GM21367 (cell line): ENCODE results near the gene NFATC1.
"Not testable (repeated sequence)": the region's sequence is repeated elsewhere in the genome, so short reads cannot be mapped to it uniquely, and the experiment has no call there.

ENCODE experiments used
- ATAC-seq: cut with Tn5 transposase; IDR thresholded peaks from one replicate; pipeline ENCODE4 v1.9.1; 2021; ENCODE audit not compliant: unreplicated experiment

NFATC1 gene

DNA sequence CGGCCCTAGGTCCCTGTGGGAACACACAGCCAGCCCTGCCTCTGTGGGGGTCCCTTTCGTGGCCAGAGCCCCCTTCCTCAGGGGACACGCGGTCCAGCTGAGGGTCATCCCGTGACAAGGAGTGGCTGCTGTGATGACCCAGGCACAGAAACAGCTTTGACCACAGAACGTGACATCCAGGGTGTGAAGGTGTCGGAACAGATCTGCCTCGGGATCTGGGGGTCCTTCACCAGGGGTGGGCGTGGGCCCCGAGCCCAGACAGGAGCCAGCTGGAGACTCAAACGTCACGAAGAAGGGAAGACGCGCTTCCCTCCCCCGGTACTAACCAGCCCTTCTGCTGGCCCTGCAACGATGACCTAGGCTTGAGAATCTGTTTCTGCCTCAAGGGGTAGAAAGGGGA, 75.9 kb downstream of the NFATC1 start:
- ATAC-seq, result no peak

DNA sequence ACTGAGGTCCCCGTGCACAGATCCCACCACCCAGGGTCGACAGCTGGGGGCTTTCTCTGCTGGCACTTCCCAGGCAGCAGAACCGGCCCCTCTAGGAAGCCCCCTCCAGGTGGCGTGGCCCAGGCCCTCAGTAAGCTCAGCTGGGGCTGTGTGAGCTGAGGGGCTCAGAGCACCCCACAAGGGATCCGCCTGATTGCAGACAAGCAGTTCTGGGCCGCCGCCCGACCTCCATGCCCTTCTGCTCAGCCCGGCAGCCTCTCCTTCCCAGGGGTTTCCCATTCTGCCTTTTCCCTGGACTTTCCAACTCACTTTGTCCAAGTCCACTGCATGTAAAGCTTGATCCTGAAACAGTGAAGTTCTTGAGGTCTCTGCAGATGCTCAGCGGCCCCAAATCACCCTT, 76.4 kb downstream of the NFATC1 start:
- no peak for ATAC-seq

DNA sequence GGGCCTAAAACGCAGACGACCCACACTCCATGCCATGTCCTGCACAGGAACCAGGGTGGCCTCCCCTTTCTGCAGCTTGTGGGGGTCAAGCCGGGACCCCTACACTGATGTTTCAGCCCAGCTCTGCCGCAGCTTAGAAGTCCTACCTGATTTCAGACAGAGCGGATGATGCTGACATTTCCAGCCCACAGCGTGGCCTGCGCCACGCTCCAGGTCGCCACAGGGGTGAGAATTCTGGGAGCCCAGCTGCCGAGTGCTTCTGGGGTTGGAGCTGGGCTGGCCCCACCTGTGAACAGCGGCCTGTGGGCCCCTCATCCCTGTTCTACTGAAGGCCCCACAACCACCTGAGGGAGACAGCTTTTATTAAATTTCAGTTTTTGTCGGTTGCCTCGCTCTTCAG, 77.2 kb downstream of the NFATC1 start:
- no peak for ATAC-seq

DNA sequence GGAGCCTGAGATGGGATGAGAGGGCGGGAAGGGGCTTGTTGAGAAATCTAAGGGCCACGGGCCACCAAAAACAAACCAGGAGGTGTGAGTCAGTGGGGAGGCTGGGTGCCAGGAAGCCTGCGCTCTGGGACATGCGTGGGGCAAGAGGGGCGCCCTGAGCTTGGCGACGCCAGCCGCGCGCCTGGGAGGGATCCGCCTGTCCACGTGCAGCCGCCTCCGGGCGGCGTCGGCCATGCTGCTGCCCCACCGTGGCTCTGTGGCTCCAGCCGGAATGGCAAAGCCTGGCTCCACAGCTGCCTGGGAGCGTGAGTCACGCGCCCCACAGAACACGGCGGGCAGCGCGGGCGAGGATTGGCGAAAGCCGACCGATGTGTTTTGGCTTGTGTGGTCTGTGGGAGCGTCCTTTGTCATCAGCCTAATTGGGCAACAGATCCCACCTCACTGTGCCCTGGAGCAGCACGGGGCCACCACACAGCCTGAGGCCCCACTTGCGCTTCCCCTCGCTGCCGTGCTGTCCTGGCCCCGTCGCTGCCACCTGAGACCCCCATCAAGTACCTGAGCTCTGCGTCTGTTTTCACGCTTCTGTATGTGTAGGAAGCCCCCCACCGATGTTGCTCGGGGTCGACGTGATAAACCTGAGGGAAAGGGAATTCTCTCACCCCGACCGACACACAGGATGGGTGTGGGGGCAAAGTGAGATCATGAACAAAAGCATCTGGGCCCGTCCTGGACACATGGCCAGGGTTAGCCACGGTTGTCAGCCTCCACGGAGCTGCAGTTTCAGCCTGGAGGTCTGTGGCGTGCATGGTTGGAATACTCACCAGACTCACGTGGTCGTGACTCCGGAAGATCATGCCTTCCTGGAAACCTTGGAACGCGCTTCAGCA, 80.5 kb downstream of the NFATC1 start:
- ATAC-seq, result no peak

DNA sequence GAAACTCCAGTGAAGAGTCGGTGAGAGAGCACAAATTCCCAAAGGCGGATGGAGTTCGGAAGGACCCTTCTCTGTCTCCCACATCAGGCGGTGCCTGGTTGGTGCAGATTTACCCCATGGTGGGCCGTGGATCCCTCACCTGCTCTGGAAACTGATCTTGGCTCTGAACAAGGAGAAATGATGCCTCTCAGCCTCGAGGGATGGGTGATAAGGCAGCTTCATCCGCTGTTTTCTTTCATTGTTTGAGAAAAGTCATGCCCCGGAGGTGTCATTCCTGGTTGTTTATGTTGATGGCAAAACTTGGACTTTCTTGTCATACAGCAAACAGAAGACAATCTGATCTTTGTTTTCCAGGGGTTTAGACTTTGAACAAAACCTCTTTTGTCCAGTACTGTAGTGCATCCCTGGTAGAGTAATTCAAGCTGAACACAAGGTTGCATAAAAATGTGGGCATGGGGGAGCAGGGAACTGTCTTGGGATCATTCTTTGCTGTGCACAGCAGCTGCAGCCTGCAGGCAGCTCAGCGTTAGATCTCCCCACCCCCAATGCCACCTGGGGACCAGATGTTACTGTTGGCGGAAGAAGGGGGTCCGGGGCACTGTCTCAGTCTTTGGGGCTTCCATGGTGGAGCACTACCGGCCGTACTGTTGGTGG, 81.3 kb downstream of the NFATC1 start:
- no peak for ATAC-seq

DNA sequence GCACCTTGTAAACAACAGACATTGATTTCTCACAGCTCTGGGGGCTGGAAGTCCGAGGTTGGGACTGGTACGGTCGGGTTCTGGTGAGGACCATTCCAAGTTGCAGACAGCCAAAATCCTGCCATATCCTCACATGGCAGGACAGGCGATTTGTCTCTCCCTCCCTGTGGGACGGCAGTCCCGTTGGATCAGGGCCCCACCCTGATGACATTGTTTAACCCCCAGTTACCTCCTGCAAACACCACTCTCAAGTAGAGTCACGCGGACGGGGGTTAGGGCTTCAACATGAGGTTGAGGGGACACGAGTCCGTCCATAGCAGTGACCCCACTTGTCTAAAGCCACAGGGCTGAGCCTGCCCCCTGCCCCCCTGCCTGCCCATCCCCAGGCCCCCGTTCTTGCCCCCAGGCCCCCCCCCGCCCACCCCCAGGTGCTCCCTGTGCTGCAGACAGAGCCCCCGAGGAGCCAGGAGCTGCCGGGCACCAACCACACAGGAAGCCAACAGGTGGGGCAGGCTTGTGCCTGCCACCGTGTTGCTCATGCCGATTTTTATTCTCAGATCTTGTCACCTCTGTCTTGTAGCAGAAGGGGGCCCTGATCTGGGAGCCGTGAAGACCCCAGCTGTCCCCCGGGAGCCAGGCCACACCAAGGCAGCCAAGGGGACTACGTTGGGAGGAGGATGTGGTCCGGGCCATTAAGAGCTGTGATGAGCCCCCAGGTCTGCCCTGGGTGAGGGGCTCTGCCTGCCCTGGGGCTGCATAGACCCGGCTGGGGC, 82.2 kb downstream of the NFATC1 start:
- ATAC-seq, result no peak

DNA sequence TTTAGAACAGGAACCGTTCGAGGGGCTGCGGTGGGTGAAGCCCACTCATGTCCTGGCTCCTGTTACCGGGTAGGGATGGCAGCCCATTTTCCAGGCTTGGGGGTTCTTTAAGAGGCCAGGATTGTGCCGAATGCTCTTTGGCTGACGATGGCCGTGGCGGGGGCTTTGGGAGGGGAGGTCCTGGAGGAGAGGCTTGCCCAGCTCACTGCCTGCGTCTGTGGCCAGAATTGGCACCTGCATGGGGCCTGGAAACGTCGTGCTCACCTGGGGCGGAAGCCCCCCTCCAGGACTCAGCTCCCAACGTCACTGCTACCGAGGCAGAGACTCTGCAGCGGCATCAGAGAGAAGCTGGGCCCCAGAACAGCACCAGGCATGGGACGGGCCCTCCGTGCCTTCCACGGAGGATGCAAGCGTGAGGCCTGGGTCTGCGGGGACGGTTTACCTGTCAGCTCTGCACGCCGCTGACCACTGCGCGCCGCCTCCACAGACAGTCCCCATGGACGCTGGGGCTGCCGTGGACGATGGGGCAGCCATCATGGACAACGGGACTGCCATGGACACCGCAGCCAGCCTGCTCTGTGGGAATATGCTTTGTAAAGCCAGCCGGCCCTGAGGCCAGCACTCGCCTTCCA, 82.9 kb downstream of the NFATC1 start:
- ATAC-seq, result no peak

DNA sequence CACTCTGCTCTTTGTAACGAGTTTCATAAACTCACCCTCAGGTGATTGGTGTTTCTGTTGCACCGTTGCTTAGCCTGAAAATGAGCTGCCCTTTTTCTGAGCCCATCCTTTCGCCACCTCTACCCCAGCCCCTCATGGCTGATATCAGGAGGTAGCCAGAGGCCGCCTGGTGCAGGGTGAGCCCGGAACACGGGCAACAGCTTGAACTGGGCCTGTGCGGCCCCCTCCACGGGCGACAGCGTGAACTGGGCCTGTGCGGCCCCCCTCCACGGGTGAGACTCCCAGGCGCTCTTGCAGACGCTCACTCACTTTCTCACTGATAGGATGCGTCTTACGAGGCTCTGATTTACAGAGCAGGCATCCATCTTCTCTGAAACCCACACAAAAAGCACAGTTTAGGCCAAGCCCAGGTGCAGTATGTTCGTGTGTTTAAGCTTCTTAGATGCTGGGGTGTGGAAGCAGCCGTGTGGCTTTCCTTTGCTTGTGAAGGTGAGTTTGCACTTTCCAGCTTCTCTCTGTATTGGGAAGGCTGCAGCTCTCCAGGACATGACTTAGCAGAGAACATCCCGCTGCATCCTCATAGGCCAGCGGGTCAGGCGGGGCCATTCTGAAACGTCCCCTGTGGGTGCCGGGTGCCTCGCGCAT, 83.5 kb downstream of the NFATC1 start:
- ATAC-seq, result no peak

DNA sequence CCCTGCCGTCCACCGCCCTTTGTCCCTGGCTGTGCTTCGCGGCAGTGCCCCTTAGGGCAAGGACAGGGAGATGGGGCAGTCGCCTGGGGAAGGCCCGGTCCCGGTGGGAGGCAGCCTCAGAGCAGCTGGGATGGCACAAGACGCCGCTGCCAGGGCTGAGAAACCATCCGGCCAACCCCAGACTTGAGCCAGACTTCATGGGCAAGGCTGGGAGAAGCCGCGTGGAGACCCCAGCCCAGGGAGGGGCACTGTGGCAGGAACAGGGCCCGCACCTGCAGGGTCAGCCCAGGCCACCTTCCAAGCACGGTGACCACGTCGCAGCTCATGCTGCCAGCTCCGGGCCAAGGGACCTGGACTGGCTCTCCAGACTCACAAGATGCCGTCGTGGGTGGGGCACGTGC, 84.0 kb downstream of the NFATC1 start:
- ATAC-seq, result no peak

DNA sequence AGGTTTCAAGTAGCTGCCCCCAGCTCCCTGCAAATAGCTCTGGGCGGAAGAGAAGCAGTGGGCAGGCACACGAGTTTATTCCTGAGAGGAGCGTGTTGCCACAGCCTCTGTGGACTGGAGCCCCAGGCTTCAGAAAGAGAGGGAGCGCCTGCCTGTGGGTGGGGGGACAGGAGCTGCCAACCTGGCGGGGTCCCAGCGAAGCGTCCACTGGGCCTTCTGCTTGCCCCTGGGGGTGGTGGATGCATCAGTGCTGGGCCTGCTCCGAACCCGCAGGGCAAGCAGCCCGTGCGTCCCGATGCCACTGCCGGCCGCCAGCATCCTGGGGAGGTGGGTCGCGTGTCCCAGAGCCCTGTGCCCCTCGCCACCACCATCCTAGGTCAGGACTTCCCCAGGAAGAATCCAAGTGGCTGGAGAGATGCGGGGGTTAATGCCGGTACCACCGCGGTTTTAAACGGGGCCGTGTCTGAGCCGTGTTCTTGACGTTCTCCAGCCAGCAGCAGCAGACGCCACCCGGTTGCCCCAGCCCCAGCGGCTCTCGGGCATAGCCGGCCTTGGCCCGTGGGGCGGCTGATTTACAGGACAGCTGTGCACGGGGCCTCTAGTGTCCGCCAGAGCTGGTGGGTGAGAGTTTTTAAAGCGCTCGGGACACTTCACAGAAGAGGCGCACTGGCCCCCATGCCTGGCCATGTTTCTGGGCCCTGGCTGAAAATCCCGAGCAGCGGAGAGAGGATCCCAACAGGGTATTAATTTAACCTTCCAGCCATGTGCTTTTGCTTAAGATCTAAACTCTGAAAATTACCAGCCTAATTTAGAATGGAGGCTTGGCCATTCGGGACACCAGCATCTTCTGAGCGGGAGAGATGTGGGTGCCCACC, 84.7 kb downstream of the NFATC1 start:
- no peak for ATAC-seq

DNA sequence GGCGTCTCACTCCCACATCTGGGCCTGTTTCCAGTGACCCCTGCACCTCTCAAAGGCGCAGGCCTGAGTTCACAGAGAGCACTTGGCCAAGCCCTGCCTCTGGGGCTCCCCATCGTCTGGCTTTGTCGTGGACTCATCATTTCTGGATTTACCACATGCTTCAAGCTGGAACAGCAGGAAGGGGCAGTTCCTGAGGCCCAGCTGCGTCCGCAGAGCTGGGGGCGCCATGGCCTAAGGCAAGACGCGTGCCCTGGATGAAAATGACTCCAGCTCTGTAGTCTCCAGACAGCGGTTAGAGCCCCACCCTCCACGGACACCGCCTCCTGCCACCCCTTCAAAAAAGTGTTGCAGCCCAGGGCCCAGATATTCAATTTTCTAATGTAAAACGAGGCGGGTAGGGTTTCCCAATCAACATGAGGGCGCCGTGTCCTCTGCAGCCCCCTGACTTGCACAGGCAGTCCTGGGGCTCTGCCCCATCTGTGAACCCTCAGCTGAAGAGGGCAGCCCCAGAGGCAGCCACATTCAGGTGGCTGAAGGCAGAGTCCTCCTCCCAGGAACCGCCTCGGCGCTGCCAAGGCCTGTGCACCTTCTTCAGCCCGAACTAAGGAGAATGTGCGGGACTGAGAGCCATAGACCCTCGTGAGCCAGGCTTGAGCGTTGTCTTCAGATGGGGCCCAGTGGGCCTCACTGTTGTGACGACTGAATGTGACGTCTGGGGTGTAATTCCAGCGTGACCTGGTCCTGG, 85.5 kb downstream of the NFATC1 start:
- no peak for ATAC-seq

DNA sequence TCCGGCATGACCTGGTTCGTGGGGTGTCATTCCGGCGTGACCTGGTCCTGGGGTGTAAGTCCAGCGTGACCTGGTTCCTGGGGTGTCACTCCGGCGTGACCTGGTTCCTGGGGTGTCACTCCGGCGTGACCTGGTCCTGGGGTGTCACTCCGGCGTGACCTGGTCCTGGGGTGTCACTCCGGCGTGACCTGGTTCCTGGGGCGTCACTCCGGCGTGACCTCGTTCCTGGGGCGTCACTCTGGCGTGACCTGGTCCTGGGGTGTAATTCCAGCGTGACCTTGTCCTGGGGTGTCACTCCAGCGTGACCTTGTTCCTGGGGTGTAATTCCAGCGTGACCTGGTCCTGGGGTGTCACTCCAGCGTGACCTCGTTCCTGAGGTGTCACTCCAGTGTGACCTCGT, 87.7 kb downstream of the NFATC1 start:
- not testable (repeated sequence) for ATAC-seq

DNA sequence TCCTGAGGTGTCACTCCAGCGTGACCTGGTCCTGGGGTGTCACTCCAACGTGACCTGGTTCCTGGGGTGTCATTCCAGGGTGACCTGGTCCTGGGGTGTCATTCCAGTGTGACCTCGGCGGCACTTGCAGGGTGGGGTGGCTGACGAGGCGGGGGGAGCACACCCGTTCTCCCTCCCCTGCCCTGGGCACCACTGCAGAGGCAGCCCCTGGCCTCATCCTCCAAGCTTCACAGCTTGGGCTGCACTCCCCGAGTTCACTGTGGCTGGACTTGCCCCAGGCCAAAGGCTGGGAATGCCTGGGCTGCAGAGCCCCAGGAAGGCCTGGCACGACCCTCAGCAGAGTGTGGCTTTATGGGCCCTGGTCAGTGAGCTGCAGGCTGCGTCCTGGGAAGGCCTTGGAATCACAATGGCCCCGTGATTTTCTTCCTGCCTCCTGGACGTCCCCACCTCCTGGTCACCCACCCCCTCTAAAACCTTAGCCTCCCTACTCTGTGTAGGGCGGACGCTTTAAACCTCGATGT, 88.3 kb downstream of the NFATC1 start:
- no peak for ATAC-seq

DNA sequence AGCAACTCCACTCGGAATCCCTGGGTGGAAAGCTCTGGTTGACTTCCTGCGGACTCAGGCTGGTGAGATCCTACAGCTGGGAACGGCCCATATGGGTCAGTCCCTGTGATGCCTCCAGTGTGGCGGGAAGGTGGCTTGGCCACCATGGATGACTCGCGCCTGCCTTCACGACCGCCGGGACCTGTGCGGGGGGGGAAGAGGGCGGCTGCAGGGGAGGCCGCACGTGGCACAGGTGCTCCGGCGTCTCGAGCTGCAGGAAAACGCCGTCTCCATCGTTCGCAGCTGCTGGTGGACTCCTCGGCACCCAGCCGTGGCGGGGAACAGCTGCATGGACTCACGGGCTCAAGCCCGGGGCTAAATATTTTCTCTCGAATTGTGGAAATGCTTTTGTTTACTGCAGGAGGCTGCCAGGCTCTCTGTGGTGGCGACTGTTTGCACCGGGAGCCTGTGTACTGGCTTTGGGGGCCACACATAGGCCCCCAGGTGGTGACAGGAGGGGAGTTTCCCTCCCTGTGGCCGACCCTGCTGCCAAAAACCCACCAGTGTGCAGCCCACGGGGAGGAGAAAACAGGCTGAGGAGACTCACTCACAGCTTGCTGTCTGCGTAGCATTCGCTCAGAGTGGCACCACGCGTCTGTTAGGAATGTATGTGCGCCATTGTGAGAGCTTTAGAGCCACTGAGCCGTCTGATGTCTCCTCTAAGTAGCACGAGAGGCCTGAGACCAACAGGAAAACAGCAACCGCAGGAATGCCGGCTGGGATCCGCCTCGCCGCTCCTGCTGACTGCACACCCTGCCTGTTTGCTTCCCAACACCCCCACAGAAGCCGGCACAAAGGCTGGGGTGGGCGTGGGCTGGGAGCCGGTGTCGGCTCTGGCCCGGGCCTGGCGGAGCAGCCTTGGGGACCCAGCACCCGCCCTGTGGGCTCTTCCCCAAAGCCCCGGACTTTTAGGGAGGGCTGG, 89.2 kb downstream of the NFATC1 start:
- no peak for ATAC-seq

DNA sequence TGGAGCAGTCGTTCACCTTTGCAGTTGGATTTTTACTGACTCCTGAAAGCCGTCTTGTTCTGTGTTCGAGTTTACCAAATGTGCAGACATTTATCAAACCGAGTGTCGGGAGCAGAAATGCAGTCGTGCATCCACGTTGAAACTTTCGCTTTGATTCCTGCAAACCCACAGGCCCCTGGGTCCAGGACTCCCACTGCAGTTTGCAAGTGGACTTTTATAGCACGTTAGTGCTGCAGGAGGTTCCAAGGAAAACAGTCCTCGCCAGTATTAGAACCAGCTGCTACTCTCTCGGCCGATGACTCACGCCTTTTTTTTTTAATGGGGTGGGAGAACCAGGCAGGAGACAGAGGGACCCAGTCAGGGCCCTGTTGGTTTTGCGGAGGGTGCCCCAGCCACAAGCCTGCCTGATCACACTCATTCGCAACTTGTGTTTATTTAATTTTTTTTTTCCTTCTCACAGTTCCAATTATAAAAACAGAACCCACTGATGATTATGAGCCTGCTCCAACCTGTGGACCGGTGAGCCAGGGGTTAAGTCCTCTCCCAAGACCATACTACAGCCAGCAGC, 90.1 kb downstream of the NFATC1 start:
- no peak for ATAC-seq

DNA sequence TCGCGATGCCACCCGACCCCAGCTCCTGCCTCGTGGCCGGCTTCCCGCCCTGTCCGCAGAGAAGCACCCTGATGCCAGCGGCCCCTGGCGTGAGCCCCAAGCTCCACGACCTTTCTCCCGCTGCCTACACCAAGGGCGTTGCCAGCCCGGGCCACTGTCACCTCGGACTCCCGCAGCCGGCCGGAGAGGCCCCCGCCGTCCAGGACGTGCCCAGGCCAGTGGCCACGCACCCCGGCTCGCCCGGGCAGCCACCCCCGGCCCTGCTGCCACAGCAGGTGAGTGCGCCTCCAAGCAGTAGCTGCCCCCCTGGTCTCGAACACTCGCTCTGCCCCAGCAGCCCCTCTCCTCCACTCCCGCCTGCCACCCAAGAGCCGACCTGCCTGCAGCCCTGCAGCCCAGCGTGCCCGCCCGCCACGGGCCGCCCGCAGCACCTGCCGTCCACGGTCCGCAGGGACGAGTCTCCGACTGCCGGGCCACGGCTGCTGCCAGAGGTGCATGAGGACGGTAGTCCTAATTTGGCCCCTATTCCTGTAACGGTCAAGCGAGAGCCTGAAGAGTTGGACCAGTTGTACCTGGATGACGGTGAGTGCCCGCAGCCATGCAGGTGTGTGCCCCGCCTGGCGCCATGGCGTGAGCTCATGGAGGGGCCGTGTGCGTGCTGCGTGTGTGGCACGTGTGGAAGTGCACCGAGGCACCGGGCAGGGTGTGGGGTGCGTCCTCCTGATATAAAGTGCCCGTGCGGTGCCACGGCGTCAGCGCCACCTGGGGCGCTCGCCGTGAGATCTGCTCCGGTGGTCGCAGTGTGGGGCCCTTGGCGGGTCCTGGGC, 90.8 kb downstream of the NFATC1 start:
- ATAC-seq, result no peak
